ENCODE data around the gene NEU1. TPM values are rescaled to one million over a fixed set of nuclear protein-coding genes. Genes with fewer than 3 reads are reported as not detected.
A peak's percentile ranks its signal among the peaks of the same experiment; 100 is the strongest.

NEU1 gene
- total RNA-seq, 1 experiment from 2014 or later, result 15.1 TPM

DNA sequence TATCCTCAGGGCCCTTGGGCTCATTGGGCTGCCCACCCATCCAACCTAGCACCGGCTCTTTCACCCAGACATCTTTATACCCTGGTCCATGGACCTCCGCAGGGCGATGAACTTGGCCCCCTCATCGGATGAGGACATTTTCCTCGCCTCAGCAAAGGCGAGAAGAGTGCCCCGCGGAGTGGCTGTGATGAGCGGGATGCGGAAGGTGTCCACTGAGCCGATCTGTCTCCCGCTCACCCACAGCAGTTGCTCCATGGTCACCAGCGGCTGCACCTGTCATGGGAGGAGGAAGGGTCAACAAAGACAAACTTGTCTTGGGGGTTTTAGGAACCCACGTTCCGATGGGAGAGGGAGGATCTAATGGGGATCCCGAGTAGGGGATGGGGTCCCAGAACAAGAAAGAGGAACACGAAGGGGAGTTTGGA, 690 bp downstream of the NEU1 start:
- no peaks in the 10 kb centered on the region for H3K79me2 ChIP-seq (ENCODE audit: insufficient read depth, low read length)
- RAD21 ChIA-PET (ENCODE audit: low non-redundant PET in 1 of 2, low total read pairs in 2 of 2, uncharacterized antibody in 2 of 2, unreplicated experiment in 2 of 2), result no interaction called here
- H3K36me3 ChIP-seq (ENCODE audit: control insufficient read depth in 1 of 2, insufficient read depth in 2 of 2, low read length in 2 of 2), result no peaks in the 10 kb centered on the region
- H3K9me3 ChIP-seq (ENCODE audit: control insufficient read depth in 1 of 2, insufficient read depth in 1 of 2, low read depth in 1 of 2, low read length in 2 of 2), result no peaks in the 10 kb centered on the region
- no peaks in the 10 kb centered on the region for H4K20me1 ChIP-seq (ENCODE audit: insufficient read depth)
- no peak for ATAC-seq
- intact Hi-C loops (cut with micrococcal nuclease), result loop anchor here (2.0 kb wide), 1 partner anchor 27 kb away; no protein-coding TSS in a partner anchor
- peak overlapping the region; percentile 78 to 79 for H3K4me3 ChIP-seq (replicated peaks in 1 of 2; ENCODE audit: low read depth in 1 of 2, low read length in 2 of 2)
- POLR2A ChIA-PET, result interaction anchor here (0.6 to 2.0 kb wide), 5 partner anchors 9 to 75 kb away, joined by 3 to 17 read pairs (median 4); partner anchors contain the start of gene HSPA1B
- peak overlapping the region; percentile 95 for H3K4me2 ChIP-seq (ENCODE audit: low read length)
- H3K4me1 ChIP-seq (ENCODE audit: control insufficient read depth in 1 of 2, insufficient read depth in 2 of 2, low read length in 2 of 2), result peaks cover 0 to 31% of the 10 kb centered on the region in 2 experiments; a peak in 3 of 4 replicates
- CTCF ChIA-PET, result interaction anchor here (1.1 kb wide), 1 partner anchor 55 kb away, joined by 3 read pairs; the partner anchor contains the start of gene LSM2
- no TSS peak for BruUV-seq (replicated peaks)
- H3K9ac ChIP-seq (ENCODE audit: low read length), result peak overlapping the region; percentile 61
- no peak for DNase-seq (ENCODE audit: low read depth, low spot score)
- no peak overlapping the region for H3K27ac ChIP-seq (ENCODE audit: low read depth, low read length)
- no peak overlapping the region for H2AFZ ChIP-seq (ENCODE audit: low read depth, low read length, poor library complexity, severe bottlenecking)
- no peaks in the 10 kb centered on the region for H3K27me3 ChIP-seq (ENCODE audit: insufficient read depth, low read length)
- H3K9me2 ChIP-seq (ENCODE audit: insufficient read depth), result no peaks in the 10 kb centered on the region
- TF ChIP-seq ZFX (IDR thresholded peaks at IDR 0.05) (no peak), POLR2A (IDR thresholded peaks at IDR 0.05; ENCODE audit: borderline replicate concordance, extremely low read depth, insufficient read depth, insufficient read length) (no peak), YY1 (IDR thresholded peaks at IDR 0.05; ENCODE audit: extremely low read depth, insufficient replicate concordance, low read depth, low read length) (no peak), FOSL1 (IDR thresholded peaks at IDR 0.05; ENCODE audit: low read depth) (no peak), SP1 (IDR thresholded peaks at IDR 0.05; ENCODE audit: low read depth) (no peak), ELF1 (IDR thresholded peaks at IDR 0.05; ENCODE audit: borderline replicate concordance, low read depth) (no peak)
- TF ChIP-seq, protein P1, sequence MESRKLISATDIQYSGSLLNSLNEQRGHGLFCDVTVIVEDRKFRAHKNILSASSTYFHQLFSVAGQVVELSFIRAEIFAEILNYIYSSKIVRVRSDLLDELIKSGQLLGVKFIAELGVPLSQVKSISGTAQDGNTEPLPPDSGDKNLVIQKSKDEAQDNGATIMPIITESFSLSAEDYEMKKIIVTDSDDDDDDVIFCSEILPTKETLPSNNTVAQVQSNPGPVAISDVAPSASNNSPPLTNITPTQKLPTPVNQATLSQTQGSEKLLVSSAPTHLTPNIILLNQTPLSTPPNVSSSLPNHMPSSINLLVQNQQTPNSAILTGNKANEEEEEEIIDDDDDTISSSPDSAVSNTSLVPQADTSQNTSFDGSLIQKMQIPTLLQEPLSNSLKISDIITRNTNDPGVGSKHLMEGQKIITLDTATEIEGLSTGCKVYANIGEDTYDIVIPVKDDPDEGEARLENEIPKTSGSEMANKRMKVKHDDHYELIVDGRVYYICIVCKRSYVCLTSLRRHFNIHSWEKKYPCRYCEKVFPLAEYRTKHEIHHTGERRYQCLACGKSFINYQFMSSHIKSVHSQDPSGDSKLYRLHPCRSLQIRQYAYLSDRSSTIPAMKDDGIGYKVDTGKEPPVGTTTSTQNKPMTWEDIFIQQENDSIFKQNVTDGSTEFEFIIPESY (IDR thresholded peaks at IDR 0.05; ENCODE audit: extremely low read depth, insufficient replicate concordance, low read length), result no peak
- TF ChIP-seq, protein P2, sequence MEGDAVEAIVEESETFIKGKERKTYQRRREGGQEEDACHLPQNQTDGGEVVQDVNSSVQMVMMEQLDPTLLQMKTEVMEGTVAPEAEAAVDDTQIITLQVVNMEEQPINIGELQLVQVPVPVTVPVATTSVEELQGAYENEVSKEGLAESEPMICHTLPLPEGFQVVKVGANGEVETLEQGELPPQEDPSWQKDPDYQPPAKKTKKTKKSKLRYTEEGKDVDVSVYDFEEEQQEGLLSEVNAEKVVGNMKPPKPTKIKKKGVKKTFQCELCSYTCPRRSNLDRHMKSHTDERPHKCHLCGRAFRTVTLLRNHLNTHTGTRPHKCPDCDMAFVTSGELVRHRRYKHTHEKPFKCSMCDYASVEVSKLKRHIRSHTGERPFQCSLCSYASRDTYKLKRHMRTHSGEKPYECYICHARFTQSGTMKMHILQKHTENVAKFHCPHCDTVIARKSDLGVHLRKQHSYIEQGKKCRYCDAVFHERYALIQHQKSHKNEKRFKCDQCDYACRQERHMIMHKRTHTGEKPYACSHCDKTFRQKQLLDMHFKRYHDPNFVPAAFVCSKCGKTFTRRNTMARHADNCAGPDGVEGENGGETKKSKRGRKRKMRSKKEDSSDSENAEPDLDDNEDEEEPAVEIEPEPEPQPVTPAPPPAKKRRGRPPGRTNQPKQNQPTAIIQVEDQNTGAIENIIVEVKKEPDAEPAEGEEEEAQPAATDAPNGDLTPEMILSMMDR (IDR thresholded peaks at IDR 0.05 in 2 of 3, conservative IDR thresholded peaks at IDR 0.05 in 1 of 3; ENCODE audit: borderline replicate concordance in 1 of 3, insufficient read depth in 1 of 3, low read depth in 2 of 3, low read length in 2 of 3), result no peak

All from HCT116 (cell line).